ENCODE results near the gene KCNK3. TPM values are rescaled to one million over a fixed set of nuclear protein-coding genes. Genes with fewer than 3 reads are reported as not detected.

Gene KCNK3
- not detected in 2 replicates for total RNA-seq
- 0.07 TPM for total RNA-seq (2013)
- polyA plus RNA-seq = not detected in 2 replicates
- not detected in 2 replicates for polyA minus RNA-seq

- Histone ChIP-seq H3K27me3 (replicated peaks in 1 of 4; ENCODE audit: control extremely low read depth in 1 of 4, control insufficient read depth in 3 of 4, insufficient read depth in 4 of 4, low read length in 3 of 4) (peaks cover 0 to 59% (median 30%) of the 10 kb centered on the region in 4 experiments), H3K4me2 (replicated peaks; ENCODE audit: low read depth, low read length, poor library complexity, severe bottlenecking) (peak within 1 kb of the TSS; percentile 19), H3K79me2 (ENCODE audit: control insufficient read depth, insufficient read depth, low read length) (no peaks in the 10 kb centered on the region), H3K4me3 (ENCODE audit: control extremely low read depth in 1 of 5, extremely low read depth in 1 of 5, insufficient read depth in 1 of 5, low read depth in 2 of 5, low read length in 4 of 5) (no peak within 1 kb of the TSS), H3K27ac (ENCODE audit: low read length in 2 of 2) (no peak within 1 kb of the TSS), H3K9ac (ENCODE audit: low read length) (no peak within 1 kb of the TSS), H3K36me3 (replicated peaks in 1 of 2; ENCODE audit: control extremely low read depth in 1 of 2, control insufficient read depth in 1 of 2, extremely low read depth in 1 of 2, insufficient read depth in 2 of 2, low read length in 1 of 2) (no peaks in the 10 kb centered on the region), H3K9me3 (ENCODE audit: control extremely low read depth in 1 of 3, control insufficient read depth in 2 of 3, insufficient read depth in 1 of 3, low read length in 2 of 3) (peaks cover 0 to 4% (median 0%) of the 10 kb centered on the region in 3 donors), H3K4me1 (ENCODE audit: control insufficient read depth in 2 of 2, insufficient read depth in 2 of 2, low read length in 2 of 2) (no peaks in the 10 kb centered on the region), H4K20me1 (ENCODE audit: control insufficient read depth, insufficient read depth, low read length, poor library complexity, severe bottlenecking) (no peaks in the 10 kb centered on the region), H2AFZ (ENCODE audit: insufficient read depth, low read depth, low read length, poor library complexity, severe bottlenecking) (no peak within 1 kb of the TSS)
- H3K9me3 Mint-ChIP-seq (ENCODE audit: insufficient read depth) = no peaks in the 10 kb centered on the region
- CTCF ChIA-PET = no interaction called here
- peaks cover 65% of the 10 kb centered on the region for H3K27me3 Mint-ChIP-seq
- H3K4me1 Mint-ChIP-seq = peaks cover 4% of the 10 kb centered on the region
- POLR2A ChIA-PET = no interaction called here
- 4% methylated on average over 46 of the region's 64 CpGs for WGBS (ENCODE audit: insufficient coverage)
- DNase-seq = peak; percentile 24
- H3K27ac Mint-ChIP-seq = no peak within 1 kb of the TSS
- H3K4me3 Mint-ChIP-seq = peak within 1 kb of the TSS; percentile 18
- intact Hi-C loops (cut with micrococcal nuclease) = no loop called here
- TF ChIP-seq CTCF (IDR thresholded peaks at IDR 0.05) (no peak), EZH2 (IDR thresholded peaks at IDR 0.05; ENCODE audit: borderline replicate concordance, insufficient read depth, low read depth, low read length, poor library complexity, severe bottlenecking) (no peak)
- ATAC-seq (ENCODE audit: low read depth) = peak; percentile 62
Observed at GRCh38 chr2:26692279-26692896, at the start of gene KCNK3. KCNK3 (plus strand) TSS chr2:26692722; CDS start chr2:26692876, 154 bp downstream.

GRCh38 chr2:26644188-26644835, 48.2 kb upstream of the KCNK3 start:
- Mint-ChIP-seq H3K27ac (no peak overlapping the region), H3K4me3 (no peak overlapping the region), H3K9me3 (ENCODE audit: insufficient read depth) (no peaks in the 10 kb centered on the region), H3K4me1 (no peaks in the 10 kb centered on the region), H3K27me3 (peaks cover 49% of the 10 kb centered on the region)
- no peaks in the 10 kb centered on the region for H3K4me1 ChIP-seq (ENCODE audit: control insufficient read depth in 2 of 2, insufficient read depth in 2 of 2, low read length in 2 of 2)
- no peak overlapping the region for H2AFZ ChIP-seq (ENCODE audit: insufficient read depth, low read depth, low read length, poor library complexity, severe bottlenecking)
- DNase-seq (no peak), ATAC-seq (ENCODE audit: low read depth) (no peak)
- ChIA-PET POLR2A (no interaction called here), CTCF (no interaction called here)
- no peak overlapping the region for H3K9ac ChIP-seq (ENCODE audit: low read length)
- H3K9me3 ChIP-seq (ENCODE audit: control extremely low read depth in 1 of 3, control insufficient read depth in 2 of 3, insufficient read depth in 1 of 3, low read length in 2 of 3) = no peaks in the 10 kb centered on the region
- peaks cover 0 to 8% (median 0%) of the 10 kb centered on the region in 4 experiments for H3K27me3 ChIP-seq (replicated peaks in 1 of 4; ENCODE audit: control extremely low read depth in 1 of 4, control insufficient read depth in 3 of 4, insufficient read depth in 4 of 4, low read length in 3 of 4)
- no peak overlapping the region for H3K27ac ChIP-seq (ENCODE audit: low read length in 2 of 2)
- no peak for TF ChIP-seq EZH2 (IDR thresholded peaks at IDR 0.05; ENCODE audit: borderline replicate concordance, insufficient read depth, low read depth, low read length, poor library complexity, severe bottlenecking)
- TF ChIP-seq CTCF (IDR thresholded peaks at IDR 0.05) = no peak
- intact Hi-C loops (cut with micrococcal nuclease) = no loop called here
- no peaks in the 10 kb centered on the region for H3K79me2 ChIP-seq (ENCODE audit: control insufficient read depth, insufficient read depth, low read length)
- WGBS (ENCODE audit: insufficient coverage) = 80% methylated on average over 11 of the region's 13 CpGs
- no peak overlapping the region for H3K4me2 ChIP-seq (replicated peaks; ENCODE audit: low read depth, low read length, poor library complexity, severe bottlenecking)
- H4K20me1 ChIP-seq (ENCODE audit: control insufficient read depth, insufficient read depth, low read length, poor library complexity, severe bottlenecking) = no peaks in the 10 kb centered on the region
- no peaks in the 10 kb centered on the region for H3K36me3 ChIP-seq (replicated peaks in 1 of 2; ENCODE audit: control extremely low read depth in 1 of 2, control insufficient read depth in 1 of 2, extremely low read depth in 1 of 2, insufficient read depth in 2 of 2, low read length in 1 of 2)
- no peak overlapping the region for H3K4me3 ChIP-seq (ENCODE audit: control extremely low read depth in 1 of 5, extremely low read depth in 1 of 5, insufficient read depth in 1 of 5, low read depth in 2 of 5, low read length in 4 of 5)

Measured in B cell (primary cell).